Fibroblast of pulmonary artery (primary cell): ENCODE data around the gene AHI1.
A peak's percentile ranks its signal among the peaks of the same experiment; 100 is the strongest.

Experiments used
- DNase-seq: peaks from one replicate; pipeline ENCODE4 v3.0.0-alpha.2; 2010; ENCODE audit warnings: low read depth
- H3K4me3 ChIP-seq: replicated peaks from 2 replicates; pipeline ENCODE4 v1.5.1; 2011; ENCODE audit warnings: low read depth, mild to moderate bottlenecking, control low read depth, low read length, moderate library complexity
- TF ChIP-seq, protein P1 (sequence below): IDR thresholded peaks from 2 replicates; pipeline ENCODE4 v1.5.1; 2011; ENCODE audit warnings: mild to moderate bottlenecking, control low read depth, low read length, inconsistent platforms; ENCODE audit errors: missing control alignments

Gene AHI1

DNA sequence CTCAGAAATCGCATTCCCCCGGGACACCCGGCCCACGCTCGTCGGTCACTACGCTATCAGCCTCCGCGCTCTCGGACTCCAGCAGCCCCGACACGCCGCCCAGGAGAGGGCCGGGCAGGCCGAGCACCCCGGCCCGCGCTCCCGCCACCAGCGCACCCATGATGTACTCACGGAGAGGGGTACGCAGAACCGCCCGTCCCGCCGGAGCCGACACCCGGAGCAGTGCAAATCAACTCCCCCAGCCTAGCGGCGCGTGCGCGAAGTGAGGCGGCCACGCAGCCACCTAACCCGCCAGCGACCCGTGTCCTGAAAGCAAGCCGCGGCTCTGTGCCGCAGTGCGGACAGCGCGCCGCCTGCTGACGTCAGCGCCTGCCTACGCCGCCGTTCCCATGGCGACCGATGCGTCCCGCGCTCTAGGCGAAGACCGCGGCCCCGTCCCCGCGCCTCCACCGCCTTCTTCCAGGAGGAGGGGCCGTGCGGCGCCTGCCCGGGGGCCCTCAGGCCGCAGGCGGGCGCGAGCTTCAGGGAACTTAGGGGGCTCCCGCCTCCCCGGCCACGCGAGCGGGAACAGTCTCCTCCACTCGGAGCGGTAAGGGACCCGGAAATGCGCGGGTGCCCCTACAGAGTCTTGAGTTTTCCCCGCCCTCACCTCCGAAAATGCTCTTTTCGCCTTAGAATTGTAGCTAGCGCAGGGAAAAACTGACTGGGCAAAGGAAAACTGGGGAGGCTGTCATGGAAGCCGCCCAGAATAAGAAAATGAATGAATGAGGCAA is at the start of gene AHI1:
Gene AHI1 (minus strand): TSS at position 329 of the 773 bp plus-strand sequence. CDS start 5,503 bp downstream, outside the sequence.
- DNase-seq: peak; percentile 94
- TF ChIP-seq, protein P1, sequence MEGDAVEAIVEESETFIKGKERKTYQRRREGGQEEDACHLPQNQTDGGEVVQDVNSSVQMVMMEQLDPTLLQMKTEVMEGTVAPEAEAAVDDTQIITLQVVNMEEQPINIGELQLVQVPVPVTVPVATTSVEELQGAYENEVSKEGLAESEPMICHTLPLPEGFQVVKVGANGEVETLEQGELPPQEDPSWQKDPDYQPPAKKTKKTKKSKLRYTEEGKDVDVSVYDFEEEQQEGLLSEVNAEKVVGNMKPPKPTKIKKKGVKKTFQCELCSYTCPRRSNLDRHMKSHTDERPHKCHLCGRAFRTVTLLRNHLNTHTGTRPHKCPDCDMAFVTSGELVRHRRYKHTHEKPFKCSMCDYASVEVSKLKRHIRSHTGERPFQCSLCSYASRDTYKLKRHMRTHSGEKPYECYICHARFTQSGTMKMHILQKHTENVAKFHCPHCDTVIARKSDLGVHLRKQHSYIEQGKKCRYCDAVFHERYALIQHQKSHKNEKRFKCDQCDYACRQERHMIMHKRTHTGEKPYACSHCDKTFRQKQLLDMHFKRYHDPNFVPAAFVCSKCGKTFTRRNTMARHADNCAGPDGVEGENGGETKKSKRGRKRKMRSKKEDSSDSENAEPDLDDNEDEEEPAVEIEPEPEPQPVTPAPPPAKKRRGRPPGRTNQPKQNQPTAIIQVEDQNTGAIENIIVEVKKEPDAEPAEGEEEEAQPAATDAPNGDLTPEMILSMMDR: no peak
- H3K4me3 ChIP-seq: peak within 1 kb of the TSS; percentile 94

DNA sequence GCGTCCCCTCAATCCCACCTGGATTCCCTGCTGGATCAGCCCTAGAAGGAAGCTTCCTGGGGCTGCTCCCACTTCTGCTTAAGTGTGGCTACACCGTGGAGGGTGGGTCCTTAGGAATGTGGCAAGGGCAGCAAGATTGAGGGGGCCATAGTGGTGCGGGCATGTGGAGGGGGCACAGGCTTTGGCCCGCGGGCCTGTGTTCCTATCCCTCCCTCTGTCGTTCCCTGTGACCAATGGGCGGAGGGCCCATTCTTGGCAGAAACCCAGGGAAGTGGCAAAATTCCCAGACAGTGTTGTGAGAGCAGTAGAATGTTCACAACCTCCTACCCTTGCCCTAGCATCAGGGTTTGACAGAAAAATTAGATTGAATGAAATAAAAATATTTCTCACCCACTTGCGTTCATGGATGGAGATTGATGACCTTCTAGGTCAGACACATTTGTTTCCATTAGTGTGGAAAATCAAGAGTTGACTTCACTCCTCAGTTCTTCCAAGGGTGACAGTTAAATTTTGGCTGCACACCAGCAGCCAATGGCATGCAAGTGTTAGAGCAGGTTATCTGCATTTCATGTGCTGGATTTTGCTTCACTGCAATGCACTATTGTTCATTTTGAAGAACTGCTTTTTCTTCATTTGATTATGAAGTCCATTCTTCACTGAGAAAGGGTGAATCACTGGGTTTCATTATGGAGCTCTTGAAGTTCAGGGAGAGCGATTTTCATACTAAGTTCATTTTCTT is 49.3 kb upstream of the AHI1 start:
- DNase-seq: peak; percentile 45
- TF ChIP-seq, protein P1: no peak
- no peak overlapping the region for H3K4me3 ChIP-seq

DNA sequence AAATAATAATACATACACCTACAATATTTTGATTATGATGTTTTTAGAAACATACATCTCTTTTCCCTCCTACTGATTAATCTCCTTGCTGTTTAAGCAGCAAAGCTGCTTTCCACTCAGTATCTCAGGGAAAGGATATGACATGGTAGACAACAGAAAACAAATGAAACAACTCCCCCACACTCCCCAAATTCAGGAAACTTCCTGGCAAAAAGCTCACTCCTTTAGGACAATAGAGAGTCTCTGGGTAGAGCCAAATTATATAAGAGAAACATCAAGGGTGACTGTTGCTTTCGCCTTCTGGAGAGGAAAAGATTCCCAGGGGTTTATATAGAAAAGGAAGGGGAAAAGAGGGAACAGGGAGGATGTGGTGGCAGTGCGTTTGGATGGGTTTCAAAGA is 48.7 kb upstream of the AHI1 start:
- TF ChIP-seq, protein P1: no peak
- DNase-seq: peak; percentile 83
- no peak overlapping the region for H3K4me3 ChIP-seq

DNA sequence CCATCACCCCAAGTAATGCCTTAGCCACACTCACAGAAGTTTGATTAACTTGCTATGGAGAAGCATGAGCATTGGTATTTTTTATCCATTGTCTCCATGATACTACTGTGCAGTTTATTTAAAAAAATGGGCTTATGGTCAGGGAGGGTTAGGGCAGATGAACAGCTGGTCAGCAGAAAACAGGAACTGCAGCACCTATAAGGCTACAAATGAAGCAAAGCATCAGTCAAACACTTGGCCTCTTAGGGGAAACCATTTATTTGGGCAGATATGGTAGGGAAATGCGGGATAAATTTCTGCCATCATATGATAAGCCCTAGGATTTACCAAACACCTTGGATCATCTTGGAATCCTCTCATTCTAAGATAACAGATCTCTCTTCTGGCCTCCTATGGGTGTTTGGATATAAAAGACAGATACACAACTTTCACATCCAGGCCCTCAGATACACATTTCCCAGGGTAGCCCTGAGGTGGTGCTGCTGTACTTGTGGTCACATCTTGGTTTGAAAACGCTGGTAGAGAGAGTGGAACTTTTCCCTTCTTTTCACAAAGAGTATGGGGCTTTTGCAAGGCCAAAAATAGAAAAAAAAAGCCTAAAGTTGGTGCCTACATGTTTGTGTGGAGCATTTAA is 42.8 kb upstream of the AHI1 start:
- TF ChIP-seq, protein P1: peak; percentile 55
- H3K4me3 ChIP-seq: no peak overlapping the region
- DNase-seq: peak; percentile 70

DNA sequence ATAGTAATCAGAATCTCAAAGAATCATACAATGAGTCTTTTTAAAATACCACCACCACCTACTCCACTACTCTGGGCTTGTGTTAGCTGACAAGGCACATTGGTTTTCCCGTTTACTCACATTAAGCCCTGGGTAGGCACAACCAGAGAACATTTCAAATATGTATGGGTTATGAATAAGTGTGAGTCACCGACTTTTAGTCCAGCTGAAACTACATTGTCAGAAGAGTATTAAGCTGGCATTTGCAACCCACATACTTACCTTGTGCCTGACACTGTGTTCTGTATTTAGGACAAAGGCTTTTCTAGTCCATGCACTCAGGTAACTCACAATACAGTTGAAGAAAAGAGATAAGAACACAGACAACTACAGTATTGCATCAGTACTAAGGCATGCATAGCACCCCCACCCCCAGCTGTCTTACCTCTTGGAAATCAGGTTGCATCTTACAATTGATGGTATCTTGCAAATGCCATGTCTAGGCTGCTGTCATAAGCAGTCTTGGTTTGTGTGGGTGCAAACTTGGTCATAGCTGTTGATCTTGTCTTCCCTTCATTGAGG is 40.3 kb upstream of the AHI1 start:
- TF ChIP-seq, protein P1: no peak
- DNase-seq: peak; percentile 77
- no peak overlapping the region for H3K4me3 ChIP-seq

DNA sequence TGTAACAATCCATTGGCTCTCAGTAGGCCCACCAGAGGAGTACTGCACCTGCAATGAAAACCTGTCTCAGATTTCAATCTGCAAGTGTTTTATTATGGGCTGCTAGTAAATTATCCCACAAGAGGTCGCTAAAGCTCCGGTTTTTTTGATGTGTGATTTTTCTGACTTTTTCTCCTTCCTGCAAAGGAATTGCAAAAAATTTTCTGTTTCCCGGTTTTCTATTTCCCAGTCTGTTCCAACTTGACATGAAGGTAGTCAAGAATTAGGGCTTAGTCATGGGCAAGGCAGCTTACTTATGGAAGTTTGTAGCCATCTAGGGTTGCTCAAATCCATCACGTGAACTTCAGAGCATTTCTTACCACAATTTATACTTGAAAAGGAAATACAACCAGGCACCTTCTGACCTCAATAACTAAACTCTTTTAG is 38.5 kb upstream of the AHI1 start:
- no peak overlapping the region for H3K4me3 ChIP-seq
- TF ChIP-seq, protein P1: peak; percentile 65
- DNase-seq: peak; percentile 94
